COLO829 (cell line): ENCODE measurements around the gene TBATA.

ENCODE experiments used
- DNase-seq: peaks from one replicate; pipeline ENCODE4 v3.0.0; 2012; ENCODE audit warnings: low spot score

Gene TBATA

GRCh38 chr10:70807556-70807955, 22.4 kb upstream of the TBATA start:
- DNase-seq, result no peak

- DNase-seq, result no peak
Measured at GRCh38 chr10:70806841-70807240, 21.7 kb upstream of the TBATA start.

- DNase-seq, result no peak
Measured at GRCh38 chr10:70805619-70806215, 20.5 kb upstream of the TBATA start.

- no peak for DNase-seq
Measured at GRCh38 chr10:70804421-70804808, 19.2 kb upstream of the TBATA start.

DNA sequence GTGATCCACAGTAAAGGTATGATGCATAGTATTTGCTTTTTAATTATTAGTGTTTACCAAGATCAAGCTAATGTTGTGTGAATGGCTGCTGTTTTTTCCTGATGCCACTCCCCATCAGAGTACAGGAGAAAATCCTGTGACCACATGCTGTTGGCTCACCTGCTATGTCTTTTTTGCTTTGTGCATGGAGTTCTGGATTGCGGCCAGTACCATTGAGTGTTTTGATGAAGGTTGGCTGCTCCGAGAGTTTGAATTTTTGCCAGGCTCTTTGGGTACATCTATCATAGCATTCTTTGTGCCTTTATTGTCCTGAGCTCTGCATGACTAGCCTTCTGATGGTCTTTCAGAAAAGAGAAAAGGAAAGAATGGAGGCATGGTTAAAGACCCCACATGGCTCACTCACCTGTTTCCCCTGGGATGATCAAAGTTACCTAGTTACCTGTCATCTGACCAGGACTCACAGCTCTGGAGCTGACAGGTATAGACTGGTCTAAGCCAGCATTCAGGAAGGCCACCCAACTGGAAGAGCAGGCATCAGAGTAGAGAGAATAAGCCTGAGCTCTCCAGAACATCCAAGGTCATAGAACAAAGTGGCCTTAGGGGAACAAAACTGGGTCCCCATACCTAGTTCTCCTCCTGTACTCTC, 18.7 kb upstream of the TBATA start:
- DNase-seq, result no peak

DNA sequence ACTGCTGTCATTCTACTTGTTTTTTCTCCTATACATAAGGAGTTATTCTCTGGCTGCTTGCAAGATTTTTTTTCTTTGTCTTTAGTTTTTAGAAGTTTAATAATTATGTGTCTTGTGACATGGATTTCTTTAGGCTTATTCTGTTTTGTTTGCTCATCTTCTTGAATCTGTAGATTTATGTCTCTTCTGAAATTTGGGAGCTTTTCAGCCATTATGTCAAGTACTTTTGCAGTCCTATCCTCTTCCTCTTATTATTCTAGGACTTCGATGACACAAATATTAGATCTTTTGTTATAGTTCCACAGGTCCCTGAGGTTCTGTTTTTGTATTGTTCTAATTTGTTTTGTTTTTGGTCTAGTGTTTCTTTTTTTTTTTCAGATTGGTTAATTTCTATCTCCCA, 16.7 kb upstream of the TBATA start:
- no peak for DNase-seq

DNA sequence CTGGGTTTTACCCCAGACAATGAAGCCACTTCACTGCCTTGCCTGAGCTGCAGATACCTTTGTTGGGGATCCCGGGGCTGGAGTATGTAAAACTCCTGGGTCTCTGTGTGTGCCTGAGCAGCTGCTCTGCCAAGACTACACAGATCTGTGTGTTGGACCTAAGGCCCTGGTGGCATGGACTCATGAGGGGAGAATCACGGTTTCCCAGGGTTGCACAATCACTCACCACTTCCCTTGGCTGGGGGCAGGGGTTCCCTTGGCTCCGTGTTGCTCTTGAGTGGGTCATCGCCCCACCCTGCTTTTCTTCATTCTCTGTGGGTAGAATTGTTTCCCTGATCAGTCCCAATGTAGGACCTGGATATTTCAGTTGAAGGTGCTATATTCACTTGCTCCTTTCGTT, 13.9 kb upstream of the TBATA start:
- DNase-seq, result no peak

DNA sequence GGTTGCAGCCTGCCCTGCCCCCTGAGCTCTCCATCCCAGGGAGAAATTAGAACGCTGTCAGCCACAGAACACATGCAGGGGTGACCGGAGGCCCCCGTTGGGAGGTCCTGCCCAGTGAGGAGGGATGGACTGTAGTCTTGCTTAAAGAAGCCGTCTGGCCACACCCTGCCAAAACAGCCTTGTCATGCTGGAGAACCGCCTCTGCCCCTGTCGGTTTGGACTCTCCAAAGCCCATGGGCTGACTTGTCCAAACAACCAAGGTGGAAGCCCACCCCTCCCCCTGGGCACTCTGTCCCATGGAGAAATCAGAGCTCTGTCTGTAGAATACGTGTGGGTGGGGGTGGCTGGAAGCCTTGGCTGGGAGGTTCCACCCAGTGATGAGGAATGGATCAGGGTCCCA, 12.7 kb upstream of the TBATA start:
- no peak for DNase-seq

DNA sequence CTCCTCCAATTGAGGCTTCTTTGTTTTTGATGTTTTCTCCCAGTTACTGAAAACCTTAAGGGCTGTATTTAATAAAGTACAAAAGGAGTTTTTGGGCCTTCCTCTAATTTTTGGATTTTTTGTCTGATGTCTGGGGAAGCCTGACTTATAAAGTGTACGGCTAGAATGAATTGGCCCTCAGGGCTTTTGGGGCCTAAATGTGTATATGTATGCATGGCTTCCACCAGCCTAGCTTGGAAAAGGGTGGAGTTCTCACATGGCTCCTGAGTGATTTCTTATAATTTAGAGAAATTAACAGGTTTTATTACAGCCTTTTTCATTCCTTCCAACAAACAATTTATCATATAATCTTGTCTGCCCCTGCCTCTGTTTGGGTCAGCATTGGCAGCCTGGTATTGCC, 10.4 kb upstream of the TBATA start:
- no peak for DNase-seq

DNA sequence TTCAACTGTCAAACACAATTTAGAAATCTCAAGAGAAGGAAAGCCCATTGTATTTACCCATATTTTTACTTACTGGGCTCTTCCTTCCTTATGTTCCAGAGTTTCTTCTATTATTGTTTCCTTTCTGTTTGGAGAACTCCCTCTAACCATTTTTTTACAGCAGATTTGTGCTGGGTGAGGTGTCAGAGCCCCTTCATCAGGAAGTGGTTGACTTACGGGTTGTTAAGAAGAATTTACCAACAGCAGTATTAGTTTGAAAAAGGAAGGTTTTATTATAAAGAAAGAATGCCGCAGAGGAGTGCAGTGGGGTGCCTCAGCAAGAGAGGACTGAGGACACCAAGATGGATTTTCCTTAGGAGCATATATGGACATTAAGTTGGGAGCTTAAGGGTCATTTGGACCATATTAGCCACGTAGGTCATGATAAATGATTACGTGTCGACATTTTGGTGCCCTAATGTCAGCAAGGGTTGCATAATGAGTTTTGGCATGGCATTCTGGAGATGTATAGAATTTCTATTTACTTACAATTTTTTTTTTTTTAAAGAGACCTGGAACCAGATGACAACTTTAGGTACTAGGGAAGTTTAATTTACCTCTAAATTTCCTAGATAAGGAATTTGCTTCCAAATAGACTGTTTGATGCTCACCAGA, 6.3 kb upstream of the TBATA start:
- no peak for DNase-seq

GRCh38 chr10:70786799-70787415, 1.7 kb upstream of the TBATA start:
- DNase-seq, result no peak

- no peak for DNase-seq
Measured at GRCh38 chr10:70784471-70784870, 706 bp downstream of the TBATA start.

DNA sequence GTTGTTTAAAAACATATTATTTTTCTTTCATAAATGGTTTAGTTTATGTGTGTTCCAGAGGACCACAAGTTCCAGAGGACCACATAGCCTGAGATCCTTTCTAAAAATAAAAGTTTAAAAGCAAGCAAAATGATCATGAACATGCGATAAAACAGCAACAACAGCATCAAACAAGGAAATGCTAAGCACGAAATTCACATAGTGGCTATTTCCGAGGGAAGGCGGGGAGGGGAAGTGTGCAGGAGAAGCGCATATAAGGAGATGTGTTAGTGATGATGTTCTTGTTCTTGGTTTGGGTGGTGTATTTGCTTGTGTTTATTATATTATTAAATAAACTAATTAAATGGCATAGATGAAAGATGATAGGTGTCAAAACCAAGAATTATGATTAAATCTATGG, 1.2 kb downstream of the TBATA start:
- no peak for DNase-seq

DNA sequence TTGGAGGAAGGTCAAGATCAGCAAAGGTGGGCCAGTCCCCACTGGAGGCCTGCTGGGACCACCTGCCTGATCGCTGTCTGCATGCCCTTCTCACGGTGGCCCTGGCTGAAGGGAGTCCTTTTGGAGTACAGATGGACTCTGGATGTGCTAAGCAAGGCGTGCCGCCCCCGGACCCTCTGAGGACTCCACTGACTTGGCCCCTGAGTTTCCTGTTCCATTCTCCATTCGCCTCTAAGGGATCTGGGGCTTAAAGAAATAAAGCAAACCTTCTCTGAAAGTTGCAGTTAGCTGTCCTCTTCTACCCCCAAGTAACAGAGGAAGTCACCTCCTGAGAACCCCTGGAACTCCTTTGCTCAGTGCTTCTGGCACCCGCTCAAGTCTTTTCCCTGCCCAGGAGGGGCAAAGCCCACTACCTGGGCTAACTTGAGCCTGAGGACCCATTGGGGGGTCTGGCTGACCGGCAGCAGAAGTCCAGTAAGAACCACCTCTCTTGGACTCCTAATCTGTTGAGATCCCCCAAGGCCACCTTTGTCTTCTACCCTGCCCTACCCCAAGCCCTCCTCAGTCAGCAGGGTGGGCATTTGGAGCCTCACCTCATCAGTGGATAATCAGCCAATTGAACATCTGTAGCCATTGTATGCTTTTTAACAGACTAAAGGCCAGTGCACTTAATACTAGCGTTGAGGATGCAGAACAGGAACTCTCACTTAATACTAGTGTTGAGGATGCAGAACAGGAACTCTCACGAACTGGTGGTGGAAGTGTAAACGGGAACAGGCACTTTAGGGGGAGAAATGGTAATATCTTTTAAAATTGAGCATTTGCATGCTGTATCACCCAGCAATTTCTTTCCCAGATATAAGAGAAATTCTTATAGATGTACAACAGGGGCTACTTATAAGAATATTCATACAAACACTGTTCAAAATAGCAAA, 2.2 kb downstream of the TBATA start:
- DNase-seq, result no peak

- DNase-seq, result no peak
Measured at GRCh38 chr10:70782086-70782745, 3.0 kb downstream of the TBATA start.

DNA sequence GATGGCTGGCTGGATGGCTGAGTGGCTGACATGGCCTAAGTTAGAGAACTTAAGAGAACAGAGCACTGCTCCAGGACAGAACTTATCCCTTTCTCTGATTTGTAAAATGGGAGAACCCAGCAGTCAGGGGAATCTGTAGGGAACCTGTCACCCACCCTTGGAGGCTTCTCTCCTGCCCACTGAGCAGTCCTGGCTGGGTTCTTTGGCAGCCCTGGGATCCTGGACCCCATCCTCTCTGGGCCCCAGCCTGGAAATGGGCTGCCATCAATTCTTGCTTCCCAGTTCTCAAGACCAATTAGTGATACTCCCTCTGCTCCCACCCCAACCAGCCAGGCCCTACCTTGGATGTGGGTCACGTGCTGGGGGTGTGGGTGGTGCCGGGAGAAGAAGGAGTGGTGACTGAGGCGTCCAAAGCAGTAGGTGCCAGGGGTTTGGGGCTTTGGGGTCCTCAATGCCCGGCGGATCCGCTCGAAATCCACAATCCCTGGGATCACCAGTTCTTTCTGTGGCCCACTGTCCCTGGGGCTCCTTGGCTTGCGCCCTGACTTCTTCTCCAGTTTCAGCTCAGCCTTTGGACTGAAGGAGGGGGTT, 3.6 kb downstream of the TBATA start:
- DNase-seq, result no peak

DNA sequence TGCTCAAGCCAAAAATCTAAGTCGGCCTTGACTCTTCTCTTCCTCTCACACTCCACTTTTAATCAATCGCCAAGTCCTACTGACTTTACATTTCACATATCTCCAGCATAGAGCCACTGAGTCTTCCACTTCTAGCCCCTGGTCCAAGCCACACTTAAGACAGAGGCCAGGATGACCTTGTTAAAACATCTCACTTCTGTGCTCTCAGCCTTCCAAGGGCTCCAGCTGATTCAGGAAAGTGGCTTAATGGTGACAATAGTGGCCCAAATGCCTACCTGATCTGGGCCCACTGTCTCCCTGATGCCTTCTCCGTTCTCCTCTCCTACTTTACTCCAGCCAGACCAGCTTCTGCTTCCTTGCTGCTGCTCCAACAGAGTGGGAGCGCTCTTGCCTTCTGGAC, 4.4 kb downstream of the TBATA start:
- DNase-seq, result no peak

DNA sequence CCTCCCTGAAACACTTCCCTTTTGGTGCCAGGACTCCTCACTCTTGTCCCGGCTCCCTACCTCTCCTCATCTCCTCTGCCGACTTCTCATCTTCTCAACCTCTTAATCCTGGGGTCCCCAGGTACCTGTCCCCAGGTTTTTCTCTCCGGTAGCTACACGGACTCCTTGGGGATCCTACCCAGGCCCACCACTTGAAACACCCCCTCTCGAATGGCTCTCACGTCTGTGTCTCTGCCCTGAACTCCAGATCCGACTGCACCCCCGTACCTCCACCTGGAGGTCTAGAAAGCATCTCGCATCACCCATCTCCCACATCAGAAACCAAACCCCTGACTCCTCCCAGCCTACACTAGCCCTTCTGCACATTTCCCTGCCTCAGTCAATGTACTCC, 4.8 kb downstream of the TBATA start:
- DNase-seq, result no peak

DNA sequence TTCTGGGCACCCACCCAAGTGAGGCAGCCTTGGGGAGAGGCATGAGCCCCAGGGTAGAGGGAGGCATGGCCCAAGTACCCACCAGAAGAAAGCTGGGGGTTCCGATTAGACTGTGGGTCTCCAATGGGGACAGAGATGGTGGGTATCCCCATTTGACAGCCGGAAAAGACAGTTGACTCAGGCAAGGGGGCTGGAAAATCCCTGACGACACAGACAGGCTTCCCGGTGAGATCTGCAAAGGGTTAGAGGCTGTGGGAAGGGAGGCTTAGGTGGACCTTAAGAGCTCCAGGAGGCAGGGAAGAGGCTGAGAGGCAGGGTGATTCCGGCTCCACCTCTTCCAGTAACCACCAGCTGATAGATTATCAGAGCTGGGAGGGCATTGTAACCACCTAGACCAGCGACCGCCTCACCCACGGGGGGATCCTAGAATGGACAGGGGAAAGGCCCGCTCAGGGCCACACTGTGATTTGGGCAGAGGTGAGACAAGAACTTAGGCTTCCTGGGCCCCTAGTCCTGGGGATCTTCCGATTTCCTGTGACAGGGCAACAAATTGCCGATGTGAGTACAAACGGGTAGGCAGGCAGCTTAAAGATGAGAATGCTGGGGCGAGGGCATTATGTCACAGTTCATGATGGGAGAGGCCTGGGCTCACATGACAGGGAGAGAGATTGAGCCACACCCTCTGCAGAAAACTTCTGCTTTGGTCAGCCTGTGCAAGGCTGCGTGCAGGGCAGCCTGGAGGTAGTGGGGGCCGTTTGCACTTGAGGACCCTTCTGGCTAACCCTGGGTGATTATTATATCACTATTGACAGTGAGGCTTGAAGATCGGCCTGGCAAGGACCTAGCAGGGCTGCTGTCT, 5.4 kb downstream of the TBATA start:
- DNase-seq, result no peak

DNA sequence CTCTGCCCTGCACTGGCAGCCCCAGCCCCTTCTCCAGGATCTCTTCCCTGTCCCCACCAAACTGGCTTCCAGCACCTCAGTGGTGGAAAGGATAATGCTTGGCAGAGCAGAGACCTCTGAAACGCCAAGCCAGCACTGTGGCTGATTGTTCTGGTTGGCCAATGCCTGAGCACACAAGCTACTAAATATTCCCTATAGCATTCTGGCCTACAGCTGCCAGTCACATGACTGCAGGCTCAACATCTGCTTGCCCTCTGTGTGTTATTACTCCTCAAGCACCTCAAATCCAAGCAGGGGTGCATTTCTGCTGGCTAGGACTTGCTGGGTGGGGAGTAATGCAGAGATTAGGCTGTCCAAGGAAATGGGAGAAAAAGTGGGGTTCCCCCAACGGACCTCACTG, 6.1 kb downstream of the TBATA start:
- no peak for DNase-seq
